Activated T-cell treated with anti-CD3 and anti-CD28 coated beads, Interleukin-2, amount 50 U/mL, for 48 hours (primary cell): ENCODE results near the gene ENOX2.
"Not testable (repeated sequence)": the region's sequence is repeated elsewhere in the genome, so short reads cannot be mapped to it uniquely, and the experiment has no call there.

Experiments
- DNase-seq, 2 experiments: peaks; one replicate each; pipeline ENCODE4 v3.0.0-alpha.2; 2020

Gene ENOX2

GRCh38 chrX:130878350-130879341 lies 24.4 kb downstream of the ENOX2 start:
- no peak for DNase-seq

GRCh38 chrX:130877892-130878341 lies 25.1 kb downstream of the ENOX2 start:
- no peak for DNase-seq

- no peak for DNase-seq
These were observed 26.8 kb downstream of the ENOX2 start for GRCh38 chrX:130876226-130876625.

DNA sequence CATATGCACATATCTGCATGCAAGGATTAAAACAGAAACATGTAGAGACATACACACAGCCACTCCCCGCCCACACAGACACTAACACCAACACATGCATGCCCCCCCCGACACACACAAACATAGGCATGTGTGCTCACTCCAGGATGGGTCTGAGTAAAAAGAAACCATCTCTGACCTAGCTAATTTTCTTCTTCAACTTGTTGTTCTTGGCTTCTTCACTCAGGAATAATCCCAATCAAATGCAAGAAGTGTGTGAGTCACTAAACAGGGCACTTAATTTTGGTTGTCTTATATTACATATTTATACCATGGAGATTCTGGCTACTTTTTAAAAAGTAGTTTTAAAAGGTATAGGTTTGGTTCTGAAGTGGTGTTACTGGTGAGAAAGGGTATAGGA lies 28.3 kb downstream of the ENOX2 start:
- DNase-seq = no peak

GRCh38 chrX:130869239-130869638 lies 33.8 kb downstream of the ENOX2 start:
- DNase-seq = no peak

GRCh38 chrX:130861462-130861861 lies 41.5 kb downstream of the ENOX2 start:
- DNase-seq = no peak

DNA sequence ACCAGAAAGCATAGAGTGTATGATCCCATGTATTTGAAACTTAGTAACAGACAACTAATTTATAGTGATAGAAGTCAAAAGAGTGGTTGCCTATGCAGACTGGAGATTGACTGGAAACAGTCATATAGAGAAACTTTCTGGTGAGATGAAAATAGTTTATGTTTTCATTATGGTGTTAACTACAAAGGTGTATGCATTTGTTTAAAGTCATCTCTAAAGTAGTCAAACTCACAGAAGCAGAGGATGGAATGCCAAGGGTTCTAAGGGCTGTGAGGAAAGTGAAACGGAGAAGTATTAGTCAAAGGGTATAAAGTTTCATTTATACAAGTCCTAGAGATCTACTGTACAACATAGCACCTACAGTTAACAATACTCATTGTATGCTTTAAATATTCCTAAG lies 45.8 kb downstream of the ENOX2 start:
- DNase-seq = no peak

- no peak for DNase-seq
These were observed 51.4 kb downstream of the ENOX2 start for GRCh38 chrX:130851569-130851968.

GRCh38 chrX:130848763-130849162 lies 54.2 kb downstream of the ENOX2 start:
- no peak for DNase-seq

- no peak for DNase-seq
These were observed 56.3 kb downstream of the ENOX2 start for GRCh38 chrX:130846746-130847145.

- no peak for DNase-seq
These were observed 61.2 kb downstream of the ENOX2 start for GRCh38 chrX:130841776-130842175.

DNA sequence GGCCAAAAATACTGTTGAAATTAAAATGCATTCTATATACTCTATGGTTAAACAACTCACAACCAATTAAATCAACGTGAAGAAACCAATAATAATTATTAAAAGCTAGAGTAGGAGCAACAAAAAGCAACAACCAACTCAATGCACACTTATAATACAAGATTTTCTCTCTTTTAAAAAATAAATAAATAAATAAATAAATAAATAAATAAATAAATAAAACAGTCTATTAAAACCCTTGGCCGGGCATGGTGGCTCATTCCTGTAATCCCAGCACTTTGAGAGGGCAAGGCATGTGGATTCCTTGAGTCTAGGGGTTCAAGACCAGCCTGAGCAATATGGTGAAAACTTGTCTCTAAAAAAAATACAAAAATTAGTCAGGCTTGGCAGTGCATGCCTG lies 62.7 kb downstream of the ENOX2 start:
- DNase-seq = no peak

DNA sequence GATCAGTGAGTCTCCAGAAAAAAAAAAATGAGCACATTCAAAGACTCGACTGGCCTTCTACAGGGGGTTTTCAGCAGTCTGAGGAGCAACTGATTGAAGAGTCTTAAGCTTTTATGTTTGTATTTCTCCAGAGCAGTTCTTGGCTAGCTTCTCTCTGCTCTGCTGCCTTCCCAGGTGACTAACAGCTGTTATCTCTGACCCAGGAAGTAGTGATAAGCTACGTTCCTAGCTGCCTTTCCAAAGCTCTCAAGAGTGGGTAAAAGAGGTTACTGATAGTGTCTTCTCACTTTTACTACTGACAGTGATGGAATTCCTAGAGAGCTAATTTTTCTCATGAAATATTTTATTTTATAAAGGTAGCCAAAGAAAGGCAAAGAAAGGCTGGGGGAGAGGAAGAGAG lies 66.6 kb downstream of the ENOX2 start:
- no peak for DNase-seq

DNA sequence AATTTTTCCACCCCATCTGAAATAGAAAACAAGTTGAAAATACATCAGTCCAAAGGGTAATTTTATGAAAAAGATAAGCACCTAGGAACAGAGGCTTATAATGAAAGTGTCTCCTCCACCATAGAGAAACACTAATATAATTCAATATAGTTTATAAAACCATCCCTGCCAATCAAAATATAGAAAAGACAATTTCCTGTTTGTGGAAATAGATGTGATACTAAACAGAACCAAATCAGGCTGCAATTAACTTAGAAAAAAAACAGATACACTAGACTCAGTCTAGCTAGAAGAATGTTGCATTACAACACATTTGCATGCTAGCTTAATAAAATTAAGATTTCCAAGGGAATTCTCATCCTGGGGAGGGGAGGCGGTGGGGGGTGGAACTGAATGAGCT lies 68.2 kb downstream of the ENOX2 start:
- no peak for DNase-seq

DNA sequence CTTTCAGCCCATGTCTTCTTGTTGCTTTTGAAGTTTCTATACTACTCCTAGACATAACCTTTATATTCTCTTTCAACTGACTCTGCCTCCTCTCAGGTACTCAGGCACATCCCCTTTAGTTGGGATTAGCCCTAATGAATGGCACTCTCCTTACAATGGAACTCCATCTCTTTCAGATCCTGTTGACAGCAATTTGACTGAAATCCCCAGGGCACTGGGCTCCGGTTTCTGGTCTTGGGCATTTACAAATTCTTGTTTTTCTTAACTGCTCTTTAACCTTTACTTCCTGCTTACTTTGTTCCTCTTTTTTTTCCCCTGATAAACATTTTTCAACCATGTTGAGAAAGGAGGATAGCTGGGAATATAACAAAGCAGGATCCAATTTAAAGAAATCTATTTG lies 68.9 kb downstream of the ENOX2 start:
- no peak for DNase-seq

GRCh38 chrX:130831347-130831722 lies 71.7 kb downstream of the ENOX2 start:
- DNase-seq = no peak

DNA sequence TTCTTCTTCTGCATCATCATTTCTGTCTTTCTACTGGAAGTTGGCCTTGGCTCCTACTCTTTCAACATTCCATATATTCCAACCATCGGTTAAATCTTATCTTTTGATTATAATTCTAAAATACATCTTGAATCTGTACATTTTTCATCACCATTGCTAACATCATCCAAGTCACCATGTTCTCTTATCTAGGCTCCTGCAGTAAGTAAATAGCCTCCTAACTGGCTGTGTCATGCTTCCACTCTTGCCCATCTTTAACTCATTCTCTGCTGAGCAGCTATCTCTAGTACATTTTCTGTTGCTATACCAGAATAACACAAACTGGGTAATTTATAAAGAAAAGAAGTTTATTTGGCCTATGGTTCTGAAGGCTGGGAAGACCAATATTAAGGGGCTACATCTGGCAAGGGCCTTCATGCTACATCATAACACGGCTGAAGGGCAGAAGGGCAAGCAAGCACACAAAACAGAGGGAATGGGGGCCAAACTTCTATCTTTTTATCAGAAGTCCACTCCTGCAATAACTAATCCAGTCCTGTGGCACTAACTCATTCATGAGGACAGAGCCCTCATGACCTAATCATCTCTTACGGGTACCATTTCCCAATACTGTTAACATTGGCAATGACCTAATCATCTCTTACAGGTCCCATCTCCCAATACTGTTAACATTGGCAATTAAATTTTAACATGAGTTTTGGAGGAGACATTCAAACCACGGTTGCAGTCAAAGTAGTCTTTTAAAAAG lies 72.2 kb downstream of the ENOX2 start:
- DNase-seq = no peak

DNA sequence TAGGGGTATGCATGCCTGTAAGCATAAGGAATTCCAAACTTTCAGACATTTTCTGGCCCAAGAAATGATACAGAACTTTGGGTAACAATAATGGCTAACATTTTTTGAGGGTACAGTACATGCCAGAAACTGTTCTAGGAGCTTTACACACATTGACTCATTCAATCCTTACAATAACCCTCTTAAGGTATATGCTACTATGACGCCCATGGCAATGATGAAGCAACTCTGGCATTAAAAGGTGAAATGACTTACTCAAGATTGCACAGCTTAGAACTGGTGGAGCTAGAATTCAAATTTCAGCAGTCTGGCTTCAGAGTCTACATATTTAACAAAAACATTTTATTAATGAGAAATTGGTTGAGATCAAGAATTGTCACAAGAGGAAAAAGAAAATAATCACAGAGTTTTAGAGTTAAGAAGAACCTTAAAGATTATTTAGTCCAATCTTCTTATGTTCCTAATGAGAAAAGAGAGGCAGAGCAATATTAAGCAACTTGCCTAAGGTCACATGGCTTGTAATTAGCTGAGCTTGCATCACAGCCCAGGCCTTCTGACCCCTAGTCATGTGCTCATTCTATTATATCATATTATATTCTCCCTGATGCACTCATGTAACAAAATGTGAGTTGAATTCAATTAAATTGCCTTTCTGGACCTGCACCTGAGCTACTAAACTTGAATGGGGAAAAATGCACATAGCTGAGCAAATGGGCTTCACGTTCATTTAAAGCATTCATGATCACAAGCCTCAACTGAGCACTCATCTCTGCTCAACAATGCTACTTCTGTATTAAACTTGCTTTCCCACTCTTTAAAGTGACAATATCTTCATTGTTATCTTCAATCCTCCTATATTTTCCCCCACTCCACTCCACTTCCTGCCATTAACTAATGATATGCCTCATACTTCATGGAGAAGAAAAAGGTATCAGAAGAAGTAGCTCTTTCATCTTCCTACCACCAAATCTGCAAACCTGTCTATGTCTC lies 73.2 kb downstream of the ENOX2 start:
- no peak for DNase-seq

DNA sequence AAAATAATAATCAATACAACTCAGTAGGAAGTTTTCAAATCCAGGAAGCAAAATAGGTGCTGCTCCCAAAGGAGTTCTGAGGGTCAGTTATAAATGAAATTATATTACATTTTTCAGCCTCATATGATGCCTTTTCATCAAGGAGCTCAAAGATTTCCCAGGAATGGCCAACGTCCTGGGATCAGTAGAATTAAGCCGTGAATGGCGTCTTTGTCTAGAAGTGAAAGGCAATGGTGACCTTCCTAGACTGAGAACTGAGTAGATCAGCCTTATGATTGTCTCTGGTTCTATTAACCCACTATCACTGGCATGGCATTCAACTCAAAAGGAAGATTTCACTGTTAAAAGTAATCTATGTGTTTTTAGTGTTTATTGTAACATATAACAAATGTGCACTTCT lies 74.4 kb downstream of the ENOX2 start:
- DNase-seq = no peak

- no peak for DNase-seq
These were observed 75.4 kb downstream of the ENOX2 start for GRCh38 chrX:130827648-130828047.

DNA sequence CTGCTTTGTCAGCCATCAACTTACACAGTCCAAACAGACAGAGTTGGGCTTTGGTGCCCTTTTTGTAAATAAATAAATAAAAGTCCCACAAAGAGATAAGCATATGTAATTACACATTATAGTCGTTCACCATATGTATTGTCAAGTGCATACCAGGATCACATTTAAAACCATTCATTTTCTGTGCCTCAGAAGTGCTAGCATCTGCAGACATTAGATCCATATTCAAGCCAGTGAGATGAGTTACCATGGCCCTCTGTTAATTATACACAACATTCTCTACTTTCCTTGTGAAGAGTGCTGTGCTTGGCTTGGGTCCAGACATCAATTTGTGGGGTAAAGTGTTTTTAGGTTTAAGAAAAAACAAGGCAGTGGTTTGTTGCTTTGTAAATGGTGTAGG lies 76.8 kb downstream of the ENOX2 start:
- DNase-seq = no peak

DNA sequence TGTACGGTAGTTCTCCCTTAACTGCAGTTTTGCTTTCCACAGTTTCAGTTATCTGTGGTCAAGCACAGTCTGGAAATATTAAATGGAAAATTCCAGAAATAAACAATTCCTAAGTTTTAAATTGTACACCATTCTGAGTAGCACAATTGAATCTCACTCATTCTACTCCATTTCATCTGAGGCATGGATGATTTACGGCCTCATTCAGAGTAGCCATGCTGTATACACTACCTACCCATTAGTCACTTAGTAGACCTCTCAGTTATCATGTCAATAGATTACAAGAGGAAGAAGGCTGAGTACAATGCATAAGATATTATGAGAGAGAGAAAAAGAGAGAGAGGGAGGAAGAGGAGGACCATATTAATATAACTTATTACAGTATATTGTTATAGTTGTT lies 77.5 kb downstream of the ENOX2 start:
- no peak for DNase-seq

GRCh38 chrX:130819367-130819766 lies 83.6 kb downstream of the ENOX2 start:
- not testable (repeated sequence) for DNase-seq
